HG03095 (cell line): ENCODE results near the gene ACY1.

Source experiments
- ATAC-seq: cut with Tn5 transposase; IDR thresholded peaks from one replicate; pipeline ENCODE4 v1.9.1; 2021; ENCODE audit warnings: moderate library complexity; ENCODE audit not compliant: unreplicated experiment

Gene ACY1

DNA sequence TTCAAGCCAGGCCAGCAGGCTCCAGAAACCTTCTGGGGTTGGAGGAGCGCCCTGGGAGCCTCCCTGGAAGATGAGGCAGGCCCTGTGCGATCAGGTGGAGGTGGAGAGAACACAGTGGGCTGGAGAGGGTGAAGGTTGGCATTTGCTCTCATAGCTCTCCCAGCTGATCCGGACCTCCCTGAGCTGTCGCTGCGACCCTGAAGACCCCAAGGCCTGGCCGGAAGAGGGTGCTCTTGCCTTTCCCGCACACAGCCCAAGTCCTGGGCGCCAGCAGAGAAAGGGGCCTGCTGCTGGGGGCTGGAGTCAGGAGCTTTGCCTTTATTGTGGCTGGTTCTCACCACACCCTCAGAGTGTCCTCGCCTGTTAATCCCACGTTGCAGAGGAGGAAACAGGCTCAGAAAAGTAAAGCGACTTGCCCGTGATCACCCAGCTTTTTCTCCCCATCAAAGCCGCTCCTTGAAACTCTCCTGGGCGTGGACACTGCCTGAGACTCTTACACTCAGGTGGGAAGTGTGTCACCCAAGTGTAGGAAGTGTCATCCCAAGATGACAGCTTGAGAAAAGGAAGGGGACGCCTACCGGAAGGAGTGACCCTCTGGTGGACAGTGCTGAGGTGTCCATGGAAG lies 20.9 kb downstream of the ACY1 start:
- ATAC-seq: no peak

- ATAC-seq: no peak
Observed at GRCh38 chr3:52004906-52005395, 21.6 kb downstream of the ACY1 start.

GRCh38 chr3:52005571-52005986 lies 22.2 kb downstream of the ACY1 start:
- ATAC-seq: no peak

DNA sequence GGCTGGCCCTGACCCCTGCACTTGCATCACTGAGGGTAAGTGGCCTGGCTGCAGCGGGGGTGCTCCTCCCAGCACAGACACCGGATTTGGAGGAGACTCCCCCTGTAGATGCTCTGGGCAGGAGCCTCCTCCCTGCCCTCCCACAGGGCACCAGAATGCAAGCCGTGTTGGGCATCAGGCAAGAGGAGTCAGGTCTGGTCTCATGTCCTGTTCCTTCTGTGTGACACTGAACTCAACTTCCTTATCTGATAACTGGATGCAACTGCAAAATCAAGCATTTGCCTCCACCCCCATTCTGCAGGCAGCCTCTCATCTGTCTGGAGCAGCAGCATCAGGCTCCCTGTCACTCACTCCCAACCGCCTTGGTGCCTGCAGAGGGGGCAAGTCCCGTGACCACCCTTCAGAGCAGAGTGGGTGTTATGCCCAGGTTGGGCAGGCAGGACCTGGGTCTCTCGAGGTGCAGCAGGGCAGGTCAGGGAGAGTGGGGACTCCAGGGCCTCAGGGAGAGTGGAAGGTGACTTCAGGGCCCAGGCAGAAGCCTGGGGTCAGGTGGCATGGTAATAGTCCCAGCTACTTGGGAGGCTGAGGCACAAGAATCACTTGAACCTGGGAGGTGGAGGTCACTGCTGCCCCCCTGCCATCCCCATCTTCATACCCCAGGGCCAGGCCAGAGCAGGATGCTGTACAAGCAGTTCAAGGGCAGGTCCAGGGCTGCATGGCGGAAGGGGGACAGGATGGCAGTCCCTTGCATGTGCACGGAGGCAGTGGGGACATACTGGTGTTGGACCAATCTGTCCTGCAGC lies 22.9 kb downstream of the ACY1 start:
- ATAC-seq: no peak

- no peak for ATAC-seq
Observed at GRCh38 chr3:52006820-52007133, 23.4 kb downstream of the ACY1 start.

DNA sequence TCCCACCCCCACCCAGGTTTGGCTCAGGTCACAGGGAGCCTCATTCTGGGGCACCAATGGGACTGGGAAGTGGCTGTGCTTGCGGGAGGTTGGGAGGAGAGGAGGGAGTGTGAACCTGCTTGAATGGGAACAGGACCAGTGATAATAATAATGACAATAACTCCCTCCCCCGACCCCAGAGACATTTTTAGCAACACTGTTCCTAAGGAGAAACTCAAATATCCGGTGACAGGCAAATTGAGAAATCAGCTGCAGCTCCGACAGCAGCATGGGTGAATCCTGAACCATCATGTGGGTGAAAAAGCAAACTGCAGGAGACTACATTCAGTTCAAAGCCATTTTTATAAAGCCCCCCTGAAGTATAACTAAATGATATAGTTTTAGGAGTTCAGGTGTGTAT lies 24.0 kb downstream of the ACY1 start:
- ATAC-seq: no peak

- ATAC-seq: no peak
Observed at GRCh38 chr3:52010431-52010830, 27.1 kb downstream of the ACY1 start.

- ATAC-seq: no peak
Observed at GRCh38 chr3:52012699-52013098, 29.4 kb downstream of the ACY1 start.

DNA sequence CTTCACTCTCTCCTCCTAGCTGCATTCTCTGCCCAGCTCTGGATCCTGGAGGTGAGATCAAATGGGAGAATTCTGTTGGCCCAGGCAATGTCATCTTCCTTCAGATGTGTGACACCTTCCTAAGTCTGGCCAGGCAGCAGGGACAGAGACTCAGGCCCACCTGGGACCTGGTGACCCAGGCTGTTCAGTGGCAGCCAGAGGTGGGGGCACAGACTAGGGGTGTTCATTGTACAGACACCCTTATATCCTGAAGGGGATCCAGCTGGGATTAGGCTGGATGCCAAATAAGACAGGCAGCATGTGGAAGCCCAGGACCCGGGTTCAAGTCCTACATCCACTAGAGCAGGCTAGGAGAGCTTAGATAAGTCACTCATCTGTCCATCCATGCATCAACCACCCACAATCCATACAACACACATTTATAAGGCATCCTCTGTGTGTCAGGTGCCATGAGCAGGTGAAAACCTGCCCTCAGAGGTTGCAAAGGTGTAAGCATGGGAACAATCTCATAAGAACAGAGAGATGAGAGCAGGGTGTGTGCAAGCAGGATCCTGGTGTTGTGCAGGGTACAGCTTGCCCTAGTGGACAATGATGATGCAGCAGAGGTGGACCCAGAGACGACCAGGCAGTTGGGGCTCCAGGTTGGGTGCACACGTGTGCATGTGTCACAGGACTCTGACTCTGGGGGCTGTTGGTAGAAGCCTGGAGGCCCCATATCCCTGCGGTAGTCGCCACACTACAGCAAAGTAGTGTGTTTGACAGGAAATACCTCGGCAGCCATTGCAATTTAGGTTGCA lies 30.7 kb downstream of the ACY1 start:
- no peak for ATAC-seq

DNA sequence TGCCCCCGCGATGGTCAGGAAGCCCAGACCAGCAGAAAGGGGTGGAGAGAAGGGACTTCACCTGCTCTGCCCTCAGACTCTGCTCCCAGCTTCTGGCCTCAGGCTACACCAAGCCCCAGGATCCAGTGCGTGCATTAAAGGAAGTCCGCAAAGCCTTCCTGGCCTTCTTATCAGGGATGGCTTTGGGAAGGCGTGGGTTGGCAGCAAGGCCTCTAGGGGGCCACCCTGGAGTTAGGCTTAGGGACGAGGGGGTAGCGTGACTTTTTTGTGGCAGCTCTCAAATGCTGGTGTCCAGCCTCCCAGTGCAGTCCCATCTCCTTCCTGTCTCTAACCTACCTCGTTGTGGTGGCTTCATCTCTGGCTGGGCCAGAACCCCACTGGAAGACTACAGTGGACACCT lies 31.3 kb downstream of the ACY1 start:
- no peak for ATAC-seq

DNA sequence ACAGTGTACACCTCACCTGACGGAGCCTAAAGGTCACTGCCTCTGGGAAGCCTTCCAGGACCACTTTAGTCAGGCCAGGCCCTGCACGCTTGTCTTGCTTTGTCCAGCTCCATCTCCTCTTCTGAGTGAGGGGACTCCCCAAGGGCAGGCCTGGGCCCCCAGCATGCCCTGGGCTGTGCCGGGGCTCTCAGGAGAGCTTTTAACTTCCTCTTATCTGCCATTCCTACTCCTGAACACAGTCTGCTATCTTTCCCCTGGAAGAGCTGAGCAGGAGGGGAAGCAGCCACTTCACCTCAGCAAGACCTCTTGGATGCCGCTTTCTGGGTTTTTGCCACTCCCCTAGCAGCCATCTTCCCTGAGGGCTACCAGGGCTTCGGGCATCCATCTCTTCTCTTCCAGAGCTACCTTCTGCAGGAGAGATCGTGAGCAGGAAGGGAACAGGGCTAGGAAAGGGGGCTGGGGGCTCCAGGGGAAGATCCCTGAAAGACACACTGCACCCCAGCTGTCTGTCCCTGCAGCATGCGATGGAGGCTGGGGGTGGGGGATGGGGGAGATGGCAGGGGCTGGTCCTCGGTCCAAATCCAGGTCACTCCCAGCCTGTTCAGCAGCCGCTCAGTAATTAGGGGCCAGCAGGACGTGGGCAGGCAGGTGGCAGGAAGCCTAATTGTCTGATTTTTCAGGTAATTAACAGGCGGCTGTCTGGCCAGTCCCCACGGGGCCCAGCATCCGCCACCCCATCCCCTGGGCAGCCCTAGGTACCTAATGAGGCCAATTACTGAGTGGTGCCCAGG lies 32.3 kb downstream of the ACY1 start:
- ATAC-seq: no peak

DNA sequence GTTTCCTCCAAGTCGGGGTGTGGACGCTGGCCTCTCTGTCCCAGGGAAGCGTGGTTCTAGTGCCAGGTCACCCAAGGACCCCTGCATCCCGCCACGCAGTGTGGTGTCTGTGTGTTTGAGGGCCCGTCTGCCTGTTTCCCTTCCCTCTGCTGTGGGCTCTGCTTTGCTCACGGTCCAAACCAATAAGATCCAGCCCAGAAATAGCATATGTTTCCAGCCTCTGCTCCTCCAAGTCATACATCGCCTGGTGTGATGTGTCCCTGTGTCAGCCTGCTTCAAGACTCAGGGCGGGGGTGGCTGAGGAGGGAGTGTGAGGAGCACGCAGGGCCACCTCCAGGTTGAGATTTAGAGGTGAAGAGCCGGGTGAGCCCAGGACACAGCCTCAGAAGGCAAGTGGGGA lies 34.3 kb downstream of the ACY1 start:
- no peak for ATAC-seq

DNA sequence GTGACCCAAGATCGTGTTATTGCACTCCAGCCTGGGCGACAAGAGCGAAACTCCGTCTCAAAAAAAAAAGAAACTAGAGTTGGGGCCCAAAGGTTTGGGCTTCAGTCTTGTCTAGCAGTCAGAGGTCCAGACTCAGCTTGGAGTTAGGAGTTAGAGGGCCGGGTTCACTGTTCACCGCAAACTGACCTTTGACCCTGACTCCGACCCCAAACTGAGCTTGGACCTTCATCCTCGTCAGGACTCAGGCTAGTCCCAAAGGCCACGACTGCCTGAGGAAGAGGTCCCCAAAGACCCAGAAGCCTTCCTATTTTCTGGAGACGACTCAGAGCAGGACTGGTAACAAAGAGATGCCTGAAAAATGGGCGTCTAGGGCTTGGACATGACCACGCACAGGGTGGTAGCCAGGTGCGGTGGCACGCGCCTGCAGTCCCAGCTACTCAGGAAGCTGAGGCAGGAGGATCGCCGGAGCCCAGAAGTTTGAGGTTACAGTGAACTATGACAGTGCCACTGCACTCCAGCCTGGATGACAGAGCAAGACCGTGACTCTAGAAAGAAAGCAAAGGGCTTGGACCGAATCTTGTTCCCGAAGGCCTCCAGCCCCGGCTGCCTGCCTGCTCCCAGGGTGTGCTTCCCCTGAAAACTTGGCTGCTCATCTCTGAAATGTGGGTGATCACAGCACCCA lies 35.1 kb downstream of the ACY1 start:
- no peak for ATAC-seq

GRCh38 chr3:52019352-52020080 lies 36.2 kb downstream of the ACY1 start:
- no peak for ATAC-seq

GRCh38 chr3:52020796-52021195 lies 37.5 kb downstream of the ACY1 start:
- ATAC-seq: no peak

DNA sequence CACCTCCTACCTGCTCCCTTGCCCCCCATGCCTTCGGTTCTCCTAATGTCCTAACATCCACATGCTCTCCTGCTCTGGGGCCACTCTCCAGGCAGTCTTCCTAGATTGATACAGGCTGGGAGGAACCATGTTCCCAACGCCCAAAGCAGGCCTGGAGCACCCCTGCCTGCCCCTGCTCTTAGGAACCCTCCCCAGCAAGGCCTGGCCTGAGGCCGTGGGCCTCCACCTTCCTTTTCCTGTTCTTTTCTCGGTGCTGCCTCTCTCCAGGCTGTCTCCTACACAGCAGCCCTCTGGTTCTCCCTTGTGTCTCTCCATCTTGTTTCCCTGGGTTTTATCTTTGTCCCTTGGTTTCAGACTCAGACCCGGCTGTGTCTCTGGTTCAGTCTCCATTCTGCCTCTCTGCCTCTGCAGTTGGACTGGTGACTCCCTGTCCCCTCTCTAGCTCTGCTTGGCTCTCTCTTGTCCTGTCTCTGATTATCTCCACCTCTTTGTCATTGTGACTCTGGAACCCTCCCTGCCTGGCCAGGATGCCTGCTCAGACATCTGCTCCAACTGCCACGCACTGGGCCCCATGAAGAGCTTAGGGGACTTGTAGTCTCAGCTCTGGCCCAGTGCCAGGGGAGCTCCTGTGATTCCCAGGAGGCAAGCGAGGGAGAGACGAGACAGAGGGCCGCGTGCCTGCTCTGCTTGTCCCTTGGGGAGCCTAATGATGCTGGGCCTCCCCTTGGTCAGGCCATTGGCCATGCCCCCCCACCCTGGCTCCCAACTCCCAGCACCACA lies 38.3 kb downstream of the ACY1 start:
- ATAC-seq: no peak

GRCh38 chr3:52022323-52023100 lies 39.2 kb downstream of the ACY1 start:
- no peak for ATAC-seq

DNA sequence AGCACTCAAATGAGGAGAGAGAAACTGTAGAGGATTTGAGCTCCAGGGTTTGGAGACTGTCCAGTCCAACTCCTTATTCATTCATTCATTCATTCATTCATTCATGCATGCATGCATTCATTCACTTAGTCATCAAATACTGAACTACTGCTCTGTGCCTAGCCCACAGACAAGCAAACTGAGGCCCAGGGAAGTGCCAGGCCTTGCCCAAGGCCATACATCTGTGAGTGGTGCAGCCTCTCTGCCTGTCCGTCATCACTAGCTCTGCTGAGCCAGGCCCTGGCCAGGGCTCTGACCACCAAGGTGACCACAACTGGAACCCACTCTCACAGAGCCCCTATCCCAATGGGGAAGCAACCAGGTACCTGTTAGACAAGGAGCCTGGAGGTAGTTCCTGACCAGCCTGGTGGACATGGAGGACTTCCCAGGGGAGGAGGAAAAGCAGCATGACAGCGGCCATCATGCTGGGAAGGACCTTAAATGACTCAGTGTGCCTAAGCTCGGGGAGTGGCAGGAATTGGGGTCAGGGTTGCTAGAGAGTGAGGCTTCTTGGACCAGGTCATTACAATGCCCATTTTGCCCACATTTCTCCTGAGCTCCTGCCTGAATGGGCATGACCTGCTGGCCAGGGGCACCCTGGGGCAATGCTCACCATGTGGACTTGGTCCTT lies 39.9 kb downstream of the ACY1 start:
- no peak for ATAC-seq
